ENCODE results near the gene PACS2. TPM values are rescaled to one million over a fixed set of nuclear protein-coding genes. Genes with fewer than 3 reads are reported as not detected.
"Not testable (repeated sequence)": the region's sequence is repeated elsewhere in the genome, so short reads cannot be mapped to it uniquely, and the experiment has no call there.

The PACS2 gene
- total RNA-seq, 1 experiment from 2014 or later: 43.4 TPM

GRCh38 chr14:105301103-105301914 lies 13.2 kb upstream of the PACS2 start:
- no peaks in the 10 kb centered on the region for H3K27me3 ChIP-seq
- H3K36me3 ChIP-seq: no peaks in the 10 kb centered on the region
- peak; percentile 99 for DNase-seq
- no peaks in the 10 kb centered on the region for H3K4me1 ChIP-seq
- H3K27ac ChIP-seq: peak overlapping the region; percentile 58
- peak overlapping the region; percentile 90 for H3K4me3 ChIP-seq
- 0 out of 2 replicates have a peak, but pooled peaks cover 3% of the 10 kb centered on the region for H3K9me3 ChIP-seq (replicated peaks)

GRCh38 chr14:105301915-105302249 lies 12.7 kb upstream of the PACS2 start:
- H3K4me3 ChIP-seq: peak overlapping the region; percentile 90
- H3K36me3 ChIP-seq; DNase-seq; H3K27ac ChIP-seq; H3K27me3 ChIP-seq; H3K9me3 ChIP-seq (replicated peaks); H3K4me1 ChIP-seq: not testable (repeated sequence)

- Histone ChIP-seq H3K4me1 (no peaks in the 10 kb centered on the region), H3K27ac (no peak overlapping the region), H3K9me3 (replicated peaks) (0 out of 2 replicates have a peak, but pooled peaks cover 3% of the 10 kb centered on the region), H3K4me3 (no peak overlapping the region), H3K27me3 (no peaks in the 10 kb centered on the region), H3K36me3 (no peaks in the 10 kb centered on the region)
- no peak for DNase-seq
These were observed 10.6 kb upstream of the PACS2 start for GRCh38 chr14:105303949-105304348.

GRCh38 chr14:105304565-105304964 lies 10.0 kb upstream of the PACS2 start:
- no peak overlapping the region for H3K4me3 ChIP-seq
- DNase-seq: no peak
- H3K36me3 ChIP-seq: no peaks in the 10 kb centered on the region
- H3K9me3 ChIP-seq (replicated peaks): 0 out of 2 replicates have a peak, but pooled peaks cover 1% of the 10 kb centered on the region
- no peaks in the 10 kb centered on the region for H3K27me3 ChIP-seq
- no peaks in the 10 kb centered on the region for H3K4me1 ChIP-seq
- no peak overlapping the region for H3K27ac ChIP-seq

- H3K4me3 ChIP-seq: no peak overlapping the region
- H3K4me1 ChIP-seq: no peaks in the 10 kb centered on the region
- no peaks in the 10 kb centered on the region for H3K27me3 ChIP-seq
- no peak for DNase-seq
- H3K36me3 ChIP-seq: no peaks in the 10 kb centered on the region
- H3K9me3 ChIP-seq (replicated peaks): no peaks in the 10 kb centered on the region
- H3K27ac ChIP-seq: no peak overlapping the region
These were observed 9.2 kb upstream of the PACS2 start for GRCh38 chr14:105305345-105305744.

GRCh38 chr14:105305791-105306190 lies 8.8 kb upstream of the PACS2 start:
- no peak overlapping the region for H3K4me3 ChIP-seq

GRCh38 chr14:105307052-105307727 lies 7.4 kb upstream of the PACS2 start:
- Histone ChIP-seq H3K27me3 (no peaks in the 10 kb centered on the region), H3K4me1 (no peaks in the 10 kb centered on the region), H3K9me3 (replicated peaks) (no peaks in the 10 kb centered on the region), H3K27ac (no peak overlapping the region), H3K36me3 (no peaks in the 10 kb centered on the region), H3K4me3 (no peak overlapping the region)
- no peak for DNase-seq

More at GRCh38 chr14:105305791-105306190, 8.8 kb upstream of the PACS2 start:
- Histone ChIP-seq H3K4me1 (no peaks in the 10 kb centered on the region), H3K36me3 (no peaks in the 10 kb centered on the region), H3K27me3 (no peaks in the 10 kb centered on the region), H3K27ac (no peak overlapping the region), H3K9me3 (replicated peaks) (no peaks in the 10 kb centered on the region)
- DNase-seq: no peak

GRCh38 chr14:105309371-105309770 lies 5.2 kb upstream of the PACS2 start:
- H3K36me3 ChIP-seq: no peaks in the 10 kb centered on the region
- no peak overlapping the region for H3K4me3 ChIP-seq
- H3K27me3 ChIP-seq: no peaks in the 10 kb centered on the region
- no peak overlapping the region for H3K27ac ChIP-seq
- DNase-seq: no peak
- H3K4me1 ChIP-seq: peaks cover 9% of the 10 kb centered on the region; the same call in 1 of the 2 replicates
- no peaks in the 10 kb centered on the region for H3K9me3 ChIP-seq (replicated peaks)

- no peak for DNase-seq
- peaks cover 20% of the 10 kb centered on the region; the same call in 1 of the 2 replicates for H3K4me1 ChIP-seq
- H3K27me3 ChIP-seq: no peaks in the 10 kb centered on the region
- no peak overlapping the region for H3K4me3 ChIP-seq
- no peaks in the 10 kb centered on the region for H3K36me3 ChIP-seq
- no peaks in the 10 kb centered on the region for H3K9me3 ChIP-seq (replicated peaks)
- no peak overlapping the region for H3K27ac ChIP-seq
These were observed 2.7 kb upstream of the PACS2 start for GRCh38 chr14:105311838-105312237.

- Histone ChIP-seq H3K9me3 (replicated peaks) (no peaks in the 10 kb centered on the region), H3K27me3 (no peaks in the 10 kb centered on the region), H3K4me1 (peaks cover 20% of the 10 kb centered on the region; the same call in 1 of the 2 replicates), H3K27ac (peak overlapping the region; percentile 59; the same call in 1 of the 2 replicates), H3K4me3 (no peak overlapping the region), H3K36me3 (no peaks in the 10 kb centered on the region)
- DNase-seq: no peak
These were observed 1.6 kb upstream of the PACS2 start for GRCh38 chr14:105312973-105313372.

- Histone ChIP-seq H3K9me3 (replicated peaks) (no peaks in the 10 kb centered on the region), H3K4me1 (peaks cover 20% of the 10 kb centered on the region; the same call in 1 of the 2 replicates), H3K27ac (peak overlapping the region; percentile 59), H3K4me3 (peak overlapping the region; percentile 58), H3K36me3 (no peaks in the 10 kb centered on the region), H3K27me3 (no peaks in the 10 kb centered on the region)
- DNase-seq: peak; percentile 71 to 81
These were observed 914 bp upstream of the PACS2 start for GRCh38 chr14:105313381-105314286.

GRCh38 chr14:105315211-105315721 lies 718 bp downstream of the PACS2 start:
- Histone ChIP-seq H3K27me3 (no peaks in the 10 kb centered on the region), H3K9me3 (replicated peaks) (no peaks in the 10 kb centered on the region), H3K36me3 (no peaks in the 10 kb centered on the region; the same call in none of the 2 replicates), H3K4me3 (peak overlapping the region; percentile 63), H3K27ac (no peak overlapping the region), H3K4me1 (peaks cover 20% of the 10 kb centered on the region; the same call in 1 of the 2 replicates)
- DNase-seq: no peak

- no peaks in the 10 kb centered on the region; the same call in none of the 2 replicates for H3K36me3 ChIP-seq
- peaks cover 20% of the 10 kb centered on the region; the same call in 1 of the 2 replicates for H3K4me1 ChIP-seq
- no peak overlapping the region for H3K27ac ChIP-seq
- H3K9me3 ChIP-seq (replicated peaks): no peaks in the 10 kb centered on the region
- H3K27me3 ChIP-seq: no peaks in the 10 kb centered on the region
- peak overlapping the region; percentile 63 for H3K4me3 ChIP-seq
- peak in 1 of 2 experiments; percentile 40 for DNase-seq
These were observed 1.5 kb downstream of the PACS2 start for GRCh38 chr14:105315941-105316576.

- Histone ChIP-seq H3K9me3 (replicated peaks) (no peaks in the 10 kb centered on the region), H3K27ac (no peak overlapping the region), H3K36me3 (no peaks in the 10 kb centered on the region; the same call in none of the 2 replicates), H3K27me3 (no peaks in the 10 kb centered on the region), H3K4me1 (peaks cover 20% of the 10 kb centered on the region; the same call in 1 of the 2 replicates), H3K4me3 (no peak overlapping the region)
- no peak for DNase-seq
These were observed 2.0 kb downstream of the PACS2 start for GRCh38 chr14:105316577-105316941.

Data from SJCRH30 (cell line).